PC-9 (cell line): ENCODE measurements around the gene FAM120B. TPM values are rescaled to one million over a fixed set of nuclear protein-coding genes. Genes with fewer than 3 reads are reported as not detected.

Experiments
- BruUV-seq: library from RNA; stranded (reverse); fragments of 400-500 nt; replicated peaks from 2 replicates; lab custom pipeline; 2021; lab: Mats Ljungman, UMichigan
- CTCF ChIA-PET: fragments of 300-600 bp; sonication (Branson Sonifier 250); formaldehyde crosslinking; loops from one replicate; lab custom pipeline; 2022; ENCODE audit warnings: antibody characterized with exemption; lab: Charles Lee
- POLR2A ChIA-PET: fragments of 300-600 bp; sonication (Branson Sonifier 250); formaldehyde crosslinking; loops from one replicate; lab custom pipeline; 2022; ENCODE audit warnings: antibody characterized with exemption; ENCODE audit not compliant: unreplicated experiment; lab: Charles Lee
- DNase-seq, 2 experiments: peaks; one replicate each; pipeline versions ENCODE4 v3.0.0 to v3.0.0-alpha.2; 2015 to 2022; ENCODE audit warnings: mixed read lengths in 1 of 2
- H2AFZ ChIP-seq: fragments of 200-600 bp; sonication (generic); 2 replicates; pipeline ENCODE4 v1.8.1; 2017; ENCODE audit warnings: antibody characterized with exemption
- H3F3A ChIP-seq: fragments of 200-600 bp; sonication (generic); 2 replicates; pipeline ENCODE4 v1.8.1; 2017; ENCODE audit warnings: antibody characterized with exemption, mild to moderate bottlenecking, low read depth; ENCODE audit not compliant: insufficient read depth
- H3K27ac ChIP-seq: fragments of 200-600 bp; sonication (generic); 2 replicates; pipeline ENCODE4 v1.6.1; 2016; ENCODE audit warnings: mixed run types
- H3K27me3 ChIP-seq: fragments of 200-600 bp; sonication (generic); 2 replicates; pipeline ENCODE4 v1.6.1; 2016; ENCODE audit warnings: low read depth, mixed run types; ENCODE audit not compliant: insufficient read depth
- H3K36me3 ChIP-seq: fragments of 200-600 bp; sonication (generic); 2 replicates; pipeline ENCODE4 v1.6.1; 2016; ENCODE audit warnings: low read depth, mixed run types
- H3K4me1 ChIP-seq: fragments of 200-600 bp; sonication (generic); replicated peaks from 2 replicates; pipeline ENCODE4 v1.6.1; 2016; ENCODE audit warnings: mixed run types; ENCODE audit not compliant: insufficient read depth
- H3K4me2 ChIP-seq: fragments of 200-600 bp; sonication (generic); 2 replicates; pipeline ENCODE4 v1.6.1; 2017; ENCODE audit warnings: mixed run types
- H3K4me3 ChIP-seq: fragments of 200-600 bp; sonication (generic); 2 replicates; pipeline ENCODE4 v1.6.1; 2016; ENCODE audit warnings: mixed run types
- H3K79me2 ChIP-seq: fragments of 200-600 bp; sonication (generic); 2 replicates; pipeline ENCODE4 v1.6.1; 2017; ENCODE audit warnings: low read depth, mixed run types
- H3K9me2 ChIP-seq: fragments of 200-600 bp; sonication (generic); 2 replicates; pipeline ENCODE4 v1.8.1; 2017; ENCODE audit warnings: mild to moderate bottlenecking; ENCODE audit not compliant: insufficient read depth
- H3K9me3 ChIP-seq: fragments of 200-600 bp; sonication (generic); 2 replicates; pipeline ENCODE4 v1.8.1; 2016; ENCODE audit warnings: low read depth; ENCODE audit not compliant: insufficient read depth
- H4K20me1 ChIP-seq: fragments of 200-600 bp; sonication (generic); 2 replicates; pipeline ENCODE4 v1.8.1; 2017; ENCODE audit not compliant: insufficient read depth
- CTCF ChIP-seq: fragments of 200-600 bp; sonication (generic); conservative IDR thresholded peaks from 2 replicates; pipeline ENCODE4 v1.6.1; 2017; ENCODE audit warnings: mixed run types, antibody characterized with exemption, mild to moderate bottlenecking, moderate library complexity
- EZH2 ChIP-seq: fragments of 200-600 bp; sonication (generic); IDR thresholded peaks from 2 replicates; pipeline ENCODE4 v1.8.0; 2017; ENCODE audit warnings: antibody characterized with exemption, low read depth
- intact Hi-C: fragments of 100-400 bp; cut with micrococcal nuclease; formaldehyde crosslinking; loops from one replicate; pipeline ENCODE4 v1.10.0; 2022; ENCODE audit not compliant: unreplicated experiment
- total RNA-seq: library from RNA; stranded (reverse); gene quantifications from 2 replicates; pipeline ENCODE4 v1.2.3, GENCODE V29; 2021

The FAM120B gene
- total RNA-seq, 1 experiment from 2014 or later: 14.3 TPM

DNA sequence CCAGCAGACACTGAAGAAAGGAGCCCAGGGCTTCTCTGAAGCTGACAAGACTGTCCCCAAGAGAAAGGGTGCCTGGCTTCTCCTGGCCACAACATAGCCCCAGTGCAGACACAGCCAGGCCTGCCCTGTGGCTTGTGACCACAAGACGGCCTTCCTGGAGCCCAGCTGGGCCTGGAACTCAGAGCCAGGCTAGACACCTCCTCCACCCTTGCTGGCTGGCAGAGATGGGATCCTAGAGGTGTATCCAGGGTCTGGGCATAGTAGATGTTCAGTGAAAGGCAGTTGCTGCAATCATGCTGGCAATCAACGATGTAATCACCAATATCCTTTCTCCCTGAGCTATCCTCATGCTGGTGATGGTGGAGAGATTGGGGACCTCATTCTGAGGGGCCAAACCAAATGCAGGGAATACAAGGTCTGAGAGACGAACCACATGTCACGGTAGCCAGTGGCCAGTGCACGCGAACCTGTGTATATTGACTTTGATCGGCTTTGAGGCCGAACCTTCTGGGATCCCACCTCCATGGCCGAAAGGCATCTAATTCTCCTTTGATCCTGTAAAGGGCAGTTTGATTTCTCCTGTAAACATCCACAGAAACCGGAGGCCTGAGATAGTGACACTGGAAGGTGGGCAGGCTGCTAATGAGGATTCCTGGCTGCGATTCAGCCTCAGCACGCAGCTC, 131.3 kb downstream of the FAM120B start:
- TF ChIP-seq CTCF (no peak), EZH2 (no peak)
- no peak for DNase-seq
- no peaks in the 10 kb centered on the region for H3K9me2 ChIP-seq
- peaks cover 4% of the 10 kb centered on the region; the same call in 1 of the 2 replicates for H3K4me1 ChIP-seq
- H2AFZ ChIP-seq: no peak overlapping the region
- ChIA-PET POLR2A (no interaction called here), CTCF (no interaction called here)
- no peaks in the 10 kb centered on the region for H4K20me1 ChIP-seq
- no peaks in the 10 kb centered on the region for H3K79me2 ChIP-seq
- H3K4me2 ChIP-seq: peak overlapping the region; percentile 65
- H3K36me3 ChIP-seq: no peaks in the 10 kb centered on the region
- no peak overlapping the region for H3K27ac ChIP-seq
- peaks cover 22% of the 10 kb centered on the region for H3K27me3 ChIP-seq
- H3K4me3 ChIP-seq: no peak overlapping the region
- BruUV-seq: no TSS peak
- no peaks in the 10 kb centered on the region for H3K9me3 ChIP-seq
- intact Hi-C loops: no loop called here
- H3F3A ChIP-seq: no peaks in the 10 kb centered on the region

GRCh38 chr6:170438402-170438753, 131.8 kb downstream of the FAM120B start:
- no peak overlapping the region for H3K4me3 ChIP-seq
- intact Hi-C loops: no loop called here

GRCh38 chr6:170438861-170439260, 132.3 kb downstream of the FAM120B start:
- no peaks in the 10 kb centered on the region for H4K20me1 ChIP-seq
- no peaks in the 10 kb centered on the region for H3K9me2 ChIP-seq
- no peak for TF ChIP-seq CTCF
- TF ChIP-seq EZH2: no peak
- no peak overlapping the region for H3K4me2 ChIP-seq
- H3K27ac ChIP-seq: no peak overlapping the region
- ChIA-PET POLR2A (no interaction called here), CTCF (interaction anchor here (0.6 kb wide), 1 partner anchor 11 kb away, joined by 4 read pairs; no protein-coding TSS in a partner anchor)
- no peak overlapping the region for H2AFZ ChIP-seq
- H3K36me3 ChIP-seq: no peaks in the 10 kb centered on the region
- no peak for DNase-seq
- no peaks in the 10 kb centered on the region for H3F3A ChIP-seq
- intact Hi-C loops: no loop called here
- no peaks in the 10 kb centered on the region for H3K79me2 ChIP-seq
- no peak overlapping the region for H3K4me3 ChIP-seq
- no TSS peak for BruUV-seq
- peaks cover 12% of the 10 kb centered on the region; the same call in 1 of the 2 replicates for H3K27me3 ChIP-seq
- no peaks in the 10 kb centered on the region for H3K9me3 ChIP-seq
- H3K4me1 ChIP-seq: peaks cover 4% of the 10 kb centered on the region; the same call in 1 of the 2 replicates

More at GRCh38 chr6:170438402-170438753, 131.8 kb downstream of the FAM120B start:
- Histone ChIP-seq H3K79me2 (no peaks in the 10 kb centered on the region), H2AFZ (no peak overlapping the region), H3K4me1 (peaks cover 4% of the 10 kb centered on the region; the same call in 1 of the 2 replicates), H3K9me2 (no peaks in the 10 kb centered on the region), H4K20me1 (no peaks in the 10 kb centered on the region), H3K36me3 (no peaks in the 10 kb centered on the region), H3K27ac (no peak overlapping the region), H3K9me3 (no peaks in the 10 kb centered on the region), H3K27me3 (peaks cover 17% of the 10 kb centered on the region), H3K4me2 (peak overlapping the region; percentile 65), H3F3A (no peaks in the 10 kb centered on the region)
- no peak for TF ChIP-seq EZH2
- TF ChIP-seq CTCF: no peak
- peak; percentile 85 to 89 for DNase-seq
- CTCF ChIA-PET: no interaction called here
- POLR2A ChIA-PET: no interaction called here
- no TSS peak for BruUV-seq
